PC-9 (cell line): ENCODE results near the gene PSMG3. TPM values are rescaled to one million over a fixed set of nuclear protein-coding genes. Genes with fewer than 3 reads are reported as not detected.

Experiments
- BruUV-seq: library from RNA; stranded (reverse); fragments of 400-500 nt; replicated peaks from 2 replicates; lab custom pipeline; 2021; lab: Mats Ljungman, UMichigan
- CTCF ChIA-PET: fragments of 300-600 bp; sonication (Branson Sonifier 250); formaldehyde crosslinking; loops from one replicate; lab custom pipeline; 2022; ENCODE audit warnings: antibody characterized with exemption; lab: Charles Lee
- POLR2A ChIA-PET: fragments of 300-600 bp; sonication (Branson Sonifier 250); formaldehyde crosslinking; loops from one replicate; lab custom pipeline; 2022; ENCODE audit warnings: antibody characterized with exemption; ENCODE audit not compliant: unreplicated experiment; lab: Charles Lee
- DNase-seq, 2 experiments: peaks; one replicate each; pipeline versions ENCODE4 v3.0.0 to v3.0.0-alpha.2; 2015 to 2022; ENCODE audit warnings: mixed read lengths in 1 of 2
- H2AFZ ChIP-seq: fragments of 200-600 bp; sonication (generic); 2 replicates; pipeline ENCODE4 v1.8.1; 2017; ENCODE audit warnings: antibody characterized with exemption
- H3F3A ChIP-seq: fragments of 200-600 bp; sonication (generic); 2 replicates; pipeline ENCODE4 v1.8.1; 2017; ENCODE audit warnings: antibody characterized with exemption, mild to moderate bottlenecking, low read depth; ENCODE audit not compliant: insufficient read depth
- H3K27ac ChIP-seq: fragments of 200-600 bp; sonication (generic); 2 replicates; pipeline ENCODE4 v1.6.1; 2016; ENCODE audit warnings: mixed run types
- H3K27me3 ChIP-seq: fragments of 200-600 bp; sonication (generic); 2 replicates; pipeline ENCODE4 v1.6.1; 2016; ENCODE audit warnings: low read depth, mixed run types; ENCODE audit not compliant: insufficient read depth
- H3K36me3 ChIP-seq: fragments of 200-600 bp; sonication (generic); 2 replicates; pipeline ENCODE4 v1.6.1; 2016; ENCODE audit warnings: low read depth, mixed run types
- H3K4me1 ChIP-seq: fragments of 200-600 bp; sonication (generic); replicated peaks from 2 replicates; pipeline ENCODE4 v1.6.1; 2016; ENCODE audit warnings: mixed run types; ENCODE audit not compliant: insufficient read depth
- H3K4me2 ChIP-seq: fragments of 200-600 bp; sonication (generic); 2 replicates; pipeline ENCODE4 v1.6.1; 2017; ENCODE audit warnings: mixed run types
- H3K4me3 ChIP-seq: fragments of 200-600 bp; sonication (generic); 2 replicates; pipeline ENCODE4 v1.6.1; 2016; ENCODE audit warnings: mixed run types
- H3K79me2 ChIP-seq: fragments of 200-600 bp; sonication (generic); 2 replicates; pipeline ENCODE4 v1.6.1; 2017; ENCODE audit warnings: low read depth, mixed run types
- H3K9me2 ChIP-seq: fragments of 200-600 bp; sonication (generic); 2 replicates; pipeline ENCODE4 v1.8.1; 2017; ENCODE audit warnings: mild to moderate bottlenecking; ENCODE audit not compliant: insufficient read depth
- H3K9me3 ChIP-seq: fragments of 200-600 bp; sonication (generic); 2 replicates; pipeline ENCODE4 v1.8.1; 2016; ENCODE audit warnings: low read depth; ENCODE audit not compliant: insufficient read depth
- H4K20me1 ChIP-seq: fragments of 200-600 bp; sonication (generic); 2 replicates; pipeline ENCODE4 v1.8.1; 2017; ENCODE audit not compliant: insufficient read depth
- CTCF ChIP-seq: fragments of 200-600 bp; sonication (generic); conservative IDR thresholded peaks from 2 replicates; pipeline ENCODE4 v1.6.1; 2017; ENCODE audit warnings: mixed run types, antibody characterized with exemption, mild to moderate bottlenecking, moderate library complexity
- EZH2 ChIP-seq: fragments of 200-600 bp; sonication (generic); IDR thresholded peaks from 2 replicates; pipeline ENCODE4 v1.8.0; 2017; ENCODE audit warnings: antibody characterized with exemption, low read depth
- intact Hi-C: fragments of 100-400 bp; cut with micrococcal nuclease; formaldehyde crosslinking; loops from one replicate; pipeline ENCODE4 v1.10.0; 2022; ENCODE audit not compliant: unreplicated experiment
- total RNA-seq: library from RNA; stranded (reverse); gene quantifications from 2 replicates; pipeline ENCODE4 v1.2.3, GENCODE V29; 2021

The PSMG3 gene
- total RNA-seq, 1 experiment from 2014 or later = 63.3 TPM

DNA sequence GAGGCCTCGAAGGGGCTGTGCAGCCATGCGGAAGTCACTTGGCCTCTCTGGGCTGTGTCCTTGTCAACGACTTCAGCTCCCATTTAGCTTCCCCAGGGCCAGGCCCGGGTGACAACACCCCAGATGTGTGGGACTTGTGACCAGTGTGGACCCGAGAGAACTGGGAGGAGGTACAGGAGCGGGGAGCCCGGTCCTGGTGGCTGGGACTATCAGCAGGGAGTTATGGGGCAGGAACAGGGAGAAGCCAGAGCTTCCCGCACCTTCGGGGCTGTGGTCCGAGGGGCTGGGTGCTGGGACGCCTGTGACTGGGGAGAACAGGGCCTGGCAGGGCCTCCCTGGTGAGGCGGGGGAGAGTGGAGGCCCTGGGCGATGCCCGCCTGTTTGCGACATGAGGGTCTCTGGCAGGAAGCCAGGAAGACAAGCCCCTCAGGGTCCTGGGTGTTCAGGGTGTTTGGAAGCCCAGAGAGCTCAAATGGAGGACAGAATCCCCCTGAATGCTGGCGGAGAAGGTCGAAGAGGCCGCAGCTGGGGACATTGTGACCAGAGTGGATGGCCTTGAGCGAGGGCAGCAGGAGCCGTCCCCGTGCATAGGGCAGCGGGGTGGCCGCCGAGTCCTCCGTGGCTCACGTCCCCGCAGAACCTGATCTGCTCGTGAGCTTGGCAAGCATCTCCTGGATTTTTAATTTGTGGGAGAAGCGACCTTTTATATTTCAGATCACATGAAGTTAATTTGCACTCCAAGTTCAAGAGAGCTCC, 30.0 kb upstream of the PSMG3 start:
- Histone ChIP-seq H3K9me2 (no peaks in the 10 kb centered on the region), H3K4me2 (no peak overlapping the region), H3K27ac (no peak overlapping the region), H3F3A (0 out of 2 replicates have a peak, but pooled peaks cover 3% of the 10 kb centered on the region), H3K79me2 (no peaks in the 10 kb centered on the region), H4K20me1 (no peaks in the 10 kb centered on the region; the same call in 1 of the 2 replicates), H3K27me3 (peaks cover 100% of the 10 kb centered on the region), H3K36me3 (no peaks in the 10 kb centered on the region), H3K4me1 (no peaks in the 10 kb centered on the region), H2AFZ (no peak overlapping the region), H3K4me3 (no peak overlapping the region), H3K9me3 (no peaks in the 10 kb centered on the region)
- BruUV-seq = no TSS peak
- ChIA-PET POLR2A (interaction anchor here (0.6 kb wide), 1 partner anchor 381 kb away, joined by 3 read pairs; no protein-coding TSS in a partner anchor), CTCF (no interaction called here)
- intact Hi-C loops = no loop called here
- no peak for TF ChIP-seq CTCF
- no peak for TF ChIP-seq EZH2
- DNase-seq = no peak

GRCh38 chr7:1598961-1599639, 29.3 kb upstream of the PSMG3 start:
- no peaks in the 10 kb centered on the region for H3K79me2 ChIP-seq
- no TSS peak for BruUV-seq
- ChIA-PET POLR2A (no interaction called here), CTCF (no interaction called here)
- DNase-seq = no peak
- no peak overlapping the region for H3K4me3 ChIP-seq
- intact Hi-C loops = no loop called here
- H3K9me2 ChIP-seq = no peaks in the 10 kb centered on the region
- peaks cover 98% of the 10 kb centered on the region for H3K27me3 ChIP-seq
- no peak overlapping the region for H3K27ac ChIP-seq
- TF ChIP-seq EZH2 (no peak), CTCF (no peak)
- H3F3A ChIP-seq = no peaks in the 10 kb centered on the region
- H3K36me3 ChIP-seq = no peaks in the 10 kb centered on the region
- no peaks in the 10 kb centered on the region; the same call in 1 of the 2 replicates for H4K20me1 ChIP-seq
- H2AFZ ChIP-seq = no peak overlapping the region
- no peaks in the 10 kb centered on the region for H3K4me1 ChIP-seq
- no peak overlapping the region for H3K4me2 ChIP-seq
- H3K9me3 ChIP-seq = no peaks in the 10 kb centered on the region

DNA sequence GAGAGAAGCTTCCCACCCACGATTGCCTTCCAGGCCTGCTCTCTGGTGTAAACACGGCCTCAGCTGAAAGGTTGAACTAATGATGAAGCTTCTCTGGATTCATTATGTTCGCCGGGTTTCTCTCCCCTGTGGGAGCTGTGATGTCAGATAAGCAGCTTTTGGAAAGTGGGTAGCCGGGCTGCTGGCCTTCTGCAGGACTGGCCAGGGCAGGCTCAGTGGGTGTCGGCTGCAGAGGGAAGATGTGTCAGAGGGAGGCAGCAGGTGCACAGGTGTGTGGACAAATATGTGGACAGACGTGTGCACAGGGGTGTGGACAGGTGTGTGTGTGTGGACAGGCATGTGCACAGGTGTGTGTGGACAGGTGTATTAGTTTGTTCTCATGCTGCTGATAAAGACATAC, 28.5 kb upstream of the PSMG3 start:
- H3K4me2 ChIP-seq = no peak overlapping the region
- no peaks in the 10 kb centered on the region for H3K4me1 ChIP-seq
- H3K27me3 ChIP-seq = peaks cover 98% of the 10 kb centered on the region
- CTCF ChIA-PET = interaction anchor here (0.6 kb wide), 1 partner anchor 756 kb away, joined by 3 read pairs; no protein-coding TSS in a partner anchor
- intact Hi-C loops = no loop called here
- H2AFZ ChIP-seq = no peak overlapping the region
- H3K36me3 ChIP-seq = no peaks in the 10 kb centered on the region
- no peak for TF ChIP-seq EZH2
- TF ChIP-seq CTCF = no peak
- BruUV-seq = no TSS peak
- no peaks in the 10 kb centered on the region for H3K9me3 ChIP-seq
- no peak for DNase-seq
- H3K9me2 ChIP-seq = no peaks in the 10 kb centered on the region
- POLR2A ChIA-PET = no interaction called here
- no peaks in the 10 kb centered on the region for H3F3A ChIP-seq
- H3K79me2 ChIP-seq = no peaks in the 10 kb centered on the region
- H3K27ac ChIP-seq = no peak overlapping the region
- no peaks in the 10 kb centered on the region; the same call in 1 of the 2 replicates for H4K20me1 ChIP-seq
- no peak overlapping the region for H3K4me3 ChIP-seq
